Glutamatergic neuron (in vitro differentiated cells): ENCODE measurements around the gene THPO. TPM values are rescaled to one million over a fixed set of nuclear protein-coding genes. Genes with fewer than 3 reads are reported as not detected.

Source experiments
- DNase-seq: peaks from one replicate; pipeline ENCODE4 v3.0.0; 2022
- H3K27ac Mint-ChIP-seq: one replicate; pipeline ENCODE4 v1.8.0; 2020; ENCODE audit warnings: mild to moderate bottlenecking, mixed read lengths, inconsistent platforms; ENCODE audit not compliant: unreplicated experiment
- H3K27me3 Mint-ChIP-seq: one replicate; pipeline ENCODE4 v1.8.0; 2020; ENCODE audit warnings: mild to moderate bottlenecking, moderate library complexity, mixed read lengths, inconsistent platforms; ENCODE audit not compliant: unreplicated experiment
- H3K36me3 Mint-ChIP-seq: one replicate; pipeline ENCODE4 v1.8.0; 2020; ENCODE audit warnings: mild to moderate bottlenecking, mixed read lengths, inconsistent platforms; ENCODE audit not compliant: unreplicated experiment
- H3K4me1 Mint-ChIP-seq: one replicate; pipeline ENCODE4 v1.8.0; 2020; ENCODE audit warnings: mild to moderate bottlenecking, low read depth, mixed read lengths, inconsistent platforms; ENCODE audit not compliant: unreplicated experiment
- H3K4me3 Mint-ChIP-seq: one replicate; pipeline ENCODE4 v1.8.0; 2020; ENCODE audit warnings: mild to moderate bottlenecking, mixed read lengths, inconsistent platforms; ENCODE audit not compliant: unreplicated experiment
- H3K9me3 Mint-ChIP-seq: one replicate; pipeline ENCODE4 v1.8.0; 2020; ENCODE audit warnings: mild to moderate bottlenecking, moderate library complexity, mixed read lengths, inconsistent platforms; ENCODE audit not compliant: unreplicated experiment
- CTCF ChIP-seq: fragments of 200-600 bp; sonication (generic); IDR thresholded peaks from one replicate; pipeline ENCODE4 v1.5.0; 2021; ENCODE audit not compliant: partially characterized antibody, unreplicated experiment
- total RNA-seq: library from RNA; stranded (reverse); fragmentation: NEBNext Ultra II Directional; extraction: Animal tissue kit (Norgen Biotek cat#: 25700); gene quantifications from one replicate; pipeline ENCODE4 v1.2.1, GENCODE V29; 2021; ENCODE audit not compliant: unreplicated experiment

THPO gene
- total RNA-seq, 1 donor from 2014 or later = 1.6 TPM

- no peak for TF ChIP-seq CTCF
- H3K4me3 Mint-ChIP-seq = no peak overlapping the region
- H3K36me3 Mint-ChIP-seq = no peaks in the 10 kb centered on the region
- no peak overlapping the region for H3K27ac Mint-ChIP-seq
- no peak for DNase-seq
- peaks cover 9% of the 10 kb centered on the region for H3K27me3 Mint-ChIP-seq
- H3K9me3 Mint-ChIP-seq = no peaks in the 10 kb centered on the region
- no peaks in the 10 kb centered on the region for H3K4me1 Mint-ChIP-seq
These were observed 11.4 kb upstream of the THPO start for GRCh38 chr3:184389384-184389783.

GRCh38 chr3:184388936-184389230 lies 10.9 kb upstream of the THPO start:
- no peaks in the 10 kb centered on the region for H3K9me3 Mint-ChIP-seq
- no peak for DNase-seq
- H3K4me3 Mint-ChIP-seq = no peak overlapping the region
- no peaks in the 10 kb centered on the region for H3K36me3 Mint-ChIP-seq
- TF ChIP-seq CTCF = no peak
- no peak overlapping the region for H3K27ac Mint-ChIP-seq
- H3K4me1 Mint-ChIP-seq = no peaks in the 10 kb centered on the region
- H3K27me3 Mint-ChIP-seq = peaks cover 9% of the 10 kb centered on the region

- DNase-seq = no peak
- H3K9me3 Mint-ChIP-seq = no peaks in the 10 kb centered on the region
- H3K27ac Mint-ChIP-seq = no peak overlapping the region
- no peak overlapping the region for H3K4me3 Mint-ChIP-seq
- no peaks in the 10 kb centered on the region for H3K36me3 Mint-ChIP-seq
- H3K4me1 Mint-ChIP-seq = no peaks in the 10 kb centered on the region
- peaks cover 11% of the 10 kb centered on the region for H3K27me3 Mint-ChIP-seq
- no peak for TF ChIP-seq CTCF
These were observed 10.3 kb upstream of the THPO start for GRCh38 chr3:184388164-184388935.

- Mint-ChIP-seq H3K36me3 (no peaks in the 10 kb centered on the region), H3K4me1 (no peaks in the 10 kb centered on the region), H3K4me3 (no peak overlapping the region), H3K9me3 (no peaks in the 10 kb centered on the region), H3K27me3 (peaks cover 11% of the 10 kb centered on the region), H3K27ac (no peak overlapping the region)
- no peak for DNase-seq
- no peak for TF ChIP-seq CTCF
These were observed 9.2 kb upstream of the THPO start for GRCh38 chr3:184387174-184387714.

GRCh38 chr3:184386047-184386806 lies 8.2 kb upstream of the THPO start:
- Mint-ChIP-seq H3K4me1 (no peaks in the 10 kb centered on the region), H3K36me3 (no peaks in the 10 kb centered on the region), H3K4me3 (no peak overlapping the region), H3K9me3 (no peaks in the 10 kb centered on the region), H3K27me3 (peaks cover 11% of the 10 kb centered on the region), H3K27ac (no peak overlapping the region)
- no peak for DNase-seq
- no peak for TF ChIP-seq CTCF
